ENCODE results near the gene TMEM181. TPM values are rescaled to one million over a fixed set of nuclear protein-coding genes. Genes with fewer than 3 reads are reported as not detected.
A peak's percentile ranks its signal among the peaks of the same experiment; 100 is the strongest.
"Not testable (repeated sequence)": the region's sequence is repeated elsewhere in the genome, so short reads cannot be mapped to it uniquely, and the experiment has no call there.

TMEM181 gene
- polyA plus RNA-seq, 4 donors = 20.5 to 24.7 (median 22.5) TPM

DNA sequence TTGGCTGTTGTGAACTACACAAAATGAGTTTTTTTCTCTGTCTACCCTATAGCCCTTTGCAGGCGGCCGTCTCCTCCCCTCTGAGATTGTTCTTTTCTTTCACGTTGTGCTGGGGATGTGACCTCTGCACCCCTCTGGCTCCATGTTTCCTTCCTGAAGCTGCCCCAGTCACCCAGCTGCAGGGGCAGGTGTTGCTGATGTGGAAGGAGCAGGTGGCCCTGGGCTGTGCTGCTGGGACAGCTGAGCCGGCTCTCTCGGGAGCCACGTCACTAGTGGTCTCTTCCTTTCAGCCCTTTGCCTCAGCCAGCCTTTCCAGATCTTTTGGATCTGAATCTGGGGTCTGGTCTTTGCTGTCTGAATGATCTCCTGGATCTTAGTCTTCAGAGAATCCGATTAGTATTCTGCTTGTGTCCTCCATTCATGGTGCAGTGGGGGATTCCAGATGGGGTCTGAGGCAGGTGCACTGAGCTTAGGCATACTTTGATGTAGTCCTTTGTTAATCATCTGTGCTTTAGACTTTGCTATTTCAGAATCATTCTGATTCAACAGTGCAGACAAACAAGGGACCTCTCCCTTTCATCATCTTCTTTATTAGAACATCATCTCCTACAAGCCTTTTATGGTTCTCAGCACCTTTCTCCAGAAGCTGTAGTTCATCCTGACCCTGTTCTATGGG, 31.4 kb downstream of the TMEM181 start:
- no peak for DNase-seq (ENCODE audit: low read depth in 4 of 4, low spot score in 2 of 4)

DNA sequence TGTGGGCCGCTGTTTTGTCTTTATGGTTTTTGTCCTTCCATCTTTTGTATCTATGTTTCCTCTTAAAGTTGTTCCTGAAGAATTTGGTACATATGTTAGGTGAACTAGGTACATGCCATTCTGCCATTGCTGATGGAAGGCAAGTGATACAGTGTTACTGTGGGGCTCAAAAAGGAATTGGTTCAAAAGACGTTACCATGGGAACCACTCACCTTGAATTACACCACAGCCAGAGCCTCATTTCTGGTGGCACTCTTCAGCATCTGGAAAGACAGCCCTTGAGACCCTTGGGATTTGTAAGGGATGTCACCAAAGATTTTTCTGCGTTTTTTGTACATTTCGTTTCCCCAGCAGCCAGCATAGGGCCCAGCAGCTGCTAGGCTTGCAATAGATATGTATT, 31.9 kb downstream of the TMEM181 start:
- DNase-seq (ENCODE audit: low read depth in 4 of 4, low spot score in 2 of 4) = no peak

DNA sequence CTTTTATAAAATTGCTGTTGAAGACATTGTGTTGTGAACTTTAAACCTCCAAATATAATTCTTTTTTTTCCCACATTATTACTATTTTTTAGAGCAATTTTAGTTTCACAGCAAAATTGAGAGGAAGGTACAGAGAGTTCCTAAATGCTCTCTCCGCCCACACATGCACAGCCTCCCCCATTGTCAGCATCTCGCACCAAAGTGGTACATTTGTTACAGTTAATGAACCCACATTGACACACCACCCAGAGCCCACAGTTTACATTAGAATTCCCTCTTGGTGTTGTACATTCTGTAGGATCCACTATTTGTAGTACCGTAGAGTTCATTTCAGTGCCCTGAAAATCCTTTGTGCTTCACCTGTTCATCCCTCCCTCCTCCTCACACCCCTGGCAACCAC, 33.8 kb downstream of the TMEM181 start:
- no peak for DNase-seq (ENCODE audit: low read depth in 4 of 4, low spot score in 2 of 4)

DNA sequence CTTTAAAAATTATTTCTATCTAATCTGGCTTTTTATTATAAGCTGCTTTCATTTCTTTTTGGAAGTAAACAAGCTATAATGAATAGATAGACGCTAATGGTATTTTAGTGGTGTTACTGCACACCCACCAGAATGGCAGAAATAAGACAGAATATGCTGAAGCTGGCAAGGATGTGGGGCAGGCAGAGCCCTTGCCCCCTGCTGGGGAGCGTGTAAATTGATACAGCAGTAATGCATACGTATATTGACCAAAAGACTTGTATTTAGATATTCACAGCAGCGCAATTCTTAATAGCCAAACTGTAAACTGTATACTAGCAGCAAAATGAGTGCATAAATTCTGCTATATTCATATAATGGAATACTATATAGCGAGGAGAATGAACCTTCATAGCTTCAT, 35.3 kb downstream of the TMEM181 start:
- DNase-seq (ENCODE audit: low read depth in 4 of 4, low spot score in 2 of 4) = no peak

DNA sequence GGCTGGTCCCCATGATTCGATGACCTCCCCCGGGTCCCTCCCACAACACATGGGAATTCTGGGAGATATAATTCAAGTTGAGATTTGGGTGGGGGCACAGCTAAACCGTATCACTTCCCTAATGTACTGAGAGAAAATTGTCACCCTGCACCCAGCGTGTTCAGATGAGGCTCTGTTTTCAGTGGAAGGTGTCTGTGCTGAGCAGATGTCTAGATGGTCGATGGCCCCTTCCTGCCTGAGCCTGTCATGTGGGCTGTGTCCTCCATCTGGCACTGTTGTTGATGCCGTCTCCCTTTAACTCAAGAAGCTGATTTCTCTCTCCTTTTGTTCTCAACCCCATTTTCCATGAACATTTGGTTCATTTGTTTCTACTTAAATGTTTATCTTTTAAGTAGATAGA, 37.0 kb downstream of the TMEM181 start:
- DNase-seq (ENCODE audit: low read depth in 4 of 4, low spot score in 2 of 4) = no peak

DNA sequence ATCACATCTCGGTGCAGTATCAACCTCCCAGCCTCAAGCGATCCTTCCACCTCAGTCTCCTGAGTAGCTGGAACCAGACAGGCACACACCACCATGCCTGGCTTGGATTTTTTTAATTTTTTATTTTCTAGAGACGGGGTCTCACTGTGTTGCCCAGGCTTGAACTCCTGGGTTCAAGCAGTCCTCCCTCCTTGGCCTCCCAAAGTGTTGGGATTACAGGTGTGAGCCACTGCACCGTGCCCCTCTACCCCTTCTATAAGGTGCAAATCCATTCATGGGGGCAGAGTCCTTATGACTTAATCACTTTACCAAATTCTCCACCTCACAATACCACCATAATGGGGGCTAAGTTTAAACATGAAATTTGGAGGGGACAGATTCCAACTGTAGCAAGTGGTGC, 37.7 kb downstream of the TMEM181 start:
- no peak for DNase-seq (ENCODE audit: low read depth in 4 of 4, low spot score in 2 of 4)

DNA sequence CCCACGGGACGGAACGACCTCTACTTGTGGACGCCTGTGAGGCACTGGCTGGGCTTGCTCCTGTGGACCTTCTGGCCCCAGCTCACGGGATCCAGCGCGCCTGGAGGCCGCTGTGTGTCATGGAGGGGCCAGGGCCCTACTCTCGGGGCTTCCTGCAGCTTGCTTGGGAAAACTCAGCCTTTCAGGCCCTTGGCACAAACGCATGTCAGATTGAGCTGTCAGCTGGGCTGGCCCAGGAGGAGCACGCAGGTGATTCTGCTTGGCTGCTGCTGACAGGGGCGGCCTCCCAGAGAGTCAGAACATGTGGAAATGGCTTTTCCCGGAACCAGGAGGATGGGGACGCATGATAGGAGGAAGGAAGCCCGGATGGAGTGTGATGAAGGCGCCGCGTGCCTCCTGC, 39.7 kb downstream of the TMEM181 start:
- no peak for DNase-seq (ENCODE audit: low read depth in 4 of 4, low spot score in 2 of 4)

DNA sequence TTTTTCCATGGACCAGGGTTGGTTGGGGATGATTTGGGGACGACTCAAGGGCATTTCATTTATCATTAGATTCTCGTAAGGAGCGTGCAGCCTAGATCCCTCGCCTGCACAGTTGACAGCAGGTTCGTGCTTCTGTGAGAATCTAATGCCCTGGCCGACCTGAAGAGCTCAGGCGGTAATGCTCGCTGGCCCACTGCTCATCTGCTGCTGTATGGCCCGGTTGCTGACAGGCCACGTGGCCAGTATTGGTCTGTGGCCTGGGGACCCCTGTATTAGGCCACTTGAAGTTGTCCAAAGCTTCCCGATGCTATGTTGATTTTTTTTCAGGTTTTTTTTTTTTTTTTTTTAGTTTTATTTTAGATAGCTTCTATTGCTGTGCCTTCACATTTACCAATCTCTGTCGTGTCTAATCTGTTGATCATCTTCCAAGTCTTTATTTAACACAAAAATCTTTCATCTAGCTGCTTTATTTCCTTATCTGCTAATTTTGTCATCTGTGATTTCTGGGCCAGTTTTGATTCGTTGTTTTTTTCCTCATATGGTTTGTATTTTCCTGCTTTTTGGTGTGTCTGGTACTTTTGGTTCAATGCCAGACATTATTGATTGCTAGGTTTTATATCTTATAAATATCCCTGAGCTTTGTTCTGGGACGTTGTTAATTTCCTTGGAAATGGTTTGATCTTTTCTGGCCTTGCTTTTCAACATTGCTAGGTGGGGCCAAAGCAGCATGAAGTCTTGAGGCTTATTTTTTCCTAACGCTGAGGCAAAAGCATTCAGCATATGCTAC, 43.6 kb downstream of the TMEM181 start:
- no peak for DNase-seq (ENCODE audit: low read depth in 4 of 4, low spot score in 2 of 4)

DNA sequence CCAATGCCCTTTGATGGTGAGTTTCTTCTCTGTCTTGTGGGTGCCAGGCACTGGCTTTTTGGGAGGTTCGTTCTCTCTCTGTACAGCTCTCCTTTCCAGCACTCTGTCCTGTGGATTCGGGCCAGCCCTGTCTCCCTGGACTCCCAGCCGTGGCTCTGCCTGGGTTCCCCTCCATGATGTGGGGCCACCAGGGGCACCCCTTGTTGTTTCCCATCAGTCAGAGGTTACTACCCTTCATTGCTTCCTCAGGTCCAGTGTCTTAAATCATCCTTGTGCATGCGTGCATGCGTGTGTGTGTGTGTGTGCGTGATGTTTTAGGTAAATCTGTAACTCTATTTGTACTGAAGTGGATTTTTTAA, 44.1 kb downstream of the TMEM181 start:
- DNase-seq (ENCODE audit: low read depth in 4 of 4, low spot score in 2 of 4) = no peak

DNA sequence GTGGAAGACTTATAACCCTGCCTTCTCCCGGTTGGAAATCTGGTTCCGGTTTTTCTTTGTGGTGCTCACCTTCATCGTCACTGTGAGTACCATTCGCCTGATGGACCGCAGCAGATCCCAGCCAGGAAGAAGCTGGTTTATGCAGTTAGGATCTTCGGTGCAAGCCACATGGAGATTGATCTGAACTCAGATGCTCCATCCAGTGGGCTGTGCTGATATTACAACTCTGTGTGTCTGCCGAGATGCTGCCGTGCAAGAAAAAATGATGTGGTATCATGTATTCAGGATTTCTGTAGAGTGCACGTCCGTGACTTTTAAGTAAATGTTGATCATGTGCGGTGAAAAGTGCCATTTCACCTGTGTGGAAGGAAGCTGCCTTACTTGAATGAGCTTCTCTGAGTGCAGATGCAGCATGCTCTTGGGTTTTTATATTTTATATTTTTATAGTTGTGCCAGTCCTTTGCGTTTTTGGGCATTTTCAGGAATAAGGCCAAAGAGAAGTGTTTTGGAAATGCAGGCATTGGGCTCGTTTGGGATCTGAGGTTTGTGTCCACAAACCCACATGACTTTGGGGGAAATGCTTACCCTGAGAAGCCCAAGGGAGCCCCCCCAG, 45.5 kb downstream of the TMEM181 start:
- DNase-seq (ENCODE audit: low read depth in 4 of 4, low spot score in 2 of 4) = peak in 1 of 4 donors; percentile 56

DNA sequence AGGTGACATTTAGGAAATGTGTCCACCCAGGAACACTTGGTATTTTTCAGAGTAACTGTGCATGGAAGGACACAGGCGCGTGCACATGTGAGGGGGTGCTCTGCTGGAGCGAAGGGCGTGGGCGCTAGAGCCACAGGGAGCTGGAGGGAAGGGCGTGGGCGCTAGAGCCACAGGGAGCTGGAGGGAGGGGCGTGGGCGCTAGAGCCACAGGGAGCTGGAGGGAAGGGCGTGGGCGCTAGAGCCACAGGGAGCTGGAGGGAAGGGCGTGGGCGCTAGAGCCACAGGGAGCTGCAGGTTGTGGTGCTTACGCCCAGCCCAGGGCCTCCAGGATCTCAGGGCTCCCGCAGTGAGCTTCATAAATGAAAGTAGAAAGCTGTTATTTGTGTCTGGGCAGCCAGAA, 46.1 kb downstream of the TMEM181 start:
- DNase-seq (ENCODE audit: low read depth in 4 of 4, low spot score in 2 of 4) = not testable (repeated sequence)

DNA sequence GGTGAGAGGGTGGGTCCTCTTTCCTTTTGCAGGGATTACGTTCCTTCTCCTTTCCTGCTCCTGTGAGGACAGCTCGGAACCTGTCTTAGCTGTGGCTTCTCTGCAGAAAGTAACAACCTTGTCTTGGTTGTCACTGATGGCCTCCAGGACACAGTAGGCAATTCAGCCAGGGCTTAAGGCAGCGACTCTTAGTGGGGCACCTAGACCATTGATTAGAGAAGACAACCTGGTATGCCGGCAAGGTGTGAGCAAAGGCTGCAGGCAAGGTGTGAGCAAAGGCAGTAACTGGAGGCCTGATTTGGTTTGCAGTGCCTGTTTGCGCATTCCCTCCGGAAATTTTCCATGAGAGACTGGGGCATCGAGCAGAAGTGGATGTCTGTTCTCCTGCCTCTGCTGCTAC, 47.0 kb downstream of the TMEM181 start:
- DNase-seq (ENCODE audit: low read depth in 4 of 4, low spot score in 2 of 4) = no peak

DNA sequence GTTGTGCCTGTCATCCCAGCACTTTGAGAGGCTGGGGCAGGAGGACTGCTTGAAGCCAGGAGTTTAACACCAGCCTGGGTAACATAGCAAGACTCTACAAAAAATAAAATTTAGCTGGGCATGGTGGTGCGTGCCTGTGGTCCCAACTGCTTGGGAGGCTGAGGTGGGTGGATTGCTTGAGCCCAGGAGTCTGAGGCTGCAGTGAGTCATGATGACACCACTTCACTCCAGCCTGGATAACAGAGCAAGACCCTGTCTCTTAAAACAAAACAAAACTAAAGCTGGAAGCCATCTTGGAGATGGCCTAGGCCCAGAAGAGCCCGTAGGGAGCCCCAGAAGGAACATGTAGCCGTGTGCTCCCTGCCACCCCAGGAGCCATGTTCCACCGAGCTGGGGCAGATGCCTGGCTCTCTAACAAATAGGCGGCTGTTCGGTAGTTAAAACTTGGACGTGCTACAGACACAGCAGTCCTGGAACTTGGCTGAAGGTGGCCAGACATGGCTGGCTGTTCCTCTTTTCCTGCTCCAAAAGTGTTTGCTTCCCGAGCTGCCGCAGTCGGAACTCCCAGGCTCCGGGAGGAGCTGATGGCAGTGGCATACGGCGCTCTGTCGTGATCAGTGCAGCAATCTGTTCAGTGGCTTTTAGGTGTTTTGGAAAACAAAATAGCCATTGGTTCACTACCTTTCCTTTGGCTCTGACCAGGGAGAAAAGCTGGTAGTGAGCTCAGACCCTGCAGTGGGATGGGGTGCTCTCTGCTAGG, 47.7 kb downstream of the TMEM181 start:
- DNase-seq (ENCODE audit: low read depth in 4 of 4, low spot score in 2 of 4) = no peak

DNA sequence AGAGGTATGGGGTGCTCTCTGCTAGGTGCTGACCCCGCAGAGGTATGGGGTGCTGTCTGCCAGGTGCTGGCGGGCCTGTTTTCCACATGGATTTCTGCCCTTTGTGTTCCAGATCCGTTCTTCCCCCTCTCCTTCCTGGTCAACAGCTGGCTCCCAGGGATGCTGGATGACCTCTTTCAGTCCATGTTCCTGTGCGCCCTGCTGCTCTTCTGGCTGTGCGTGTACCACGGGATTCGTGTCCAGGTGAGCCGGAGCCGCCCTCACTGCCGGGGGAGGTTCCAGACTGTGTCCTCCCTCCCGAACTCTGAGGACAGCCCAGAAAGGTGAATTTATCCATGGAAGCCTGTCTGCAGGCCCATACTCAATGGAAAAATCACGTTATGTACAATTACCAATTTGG, 48.3 kb downstream of the TMEM181 start:
- no peak for DNase-seq (ENCODE audit: low read depth in 4 of 4, low spot score in 2 of 4)

DNA sequence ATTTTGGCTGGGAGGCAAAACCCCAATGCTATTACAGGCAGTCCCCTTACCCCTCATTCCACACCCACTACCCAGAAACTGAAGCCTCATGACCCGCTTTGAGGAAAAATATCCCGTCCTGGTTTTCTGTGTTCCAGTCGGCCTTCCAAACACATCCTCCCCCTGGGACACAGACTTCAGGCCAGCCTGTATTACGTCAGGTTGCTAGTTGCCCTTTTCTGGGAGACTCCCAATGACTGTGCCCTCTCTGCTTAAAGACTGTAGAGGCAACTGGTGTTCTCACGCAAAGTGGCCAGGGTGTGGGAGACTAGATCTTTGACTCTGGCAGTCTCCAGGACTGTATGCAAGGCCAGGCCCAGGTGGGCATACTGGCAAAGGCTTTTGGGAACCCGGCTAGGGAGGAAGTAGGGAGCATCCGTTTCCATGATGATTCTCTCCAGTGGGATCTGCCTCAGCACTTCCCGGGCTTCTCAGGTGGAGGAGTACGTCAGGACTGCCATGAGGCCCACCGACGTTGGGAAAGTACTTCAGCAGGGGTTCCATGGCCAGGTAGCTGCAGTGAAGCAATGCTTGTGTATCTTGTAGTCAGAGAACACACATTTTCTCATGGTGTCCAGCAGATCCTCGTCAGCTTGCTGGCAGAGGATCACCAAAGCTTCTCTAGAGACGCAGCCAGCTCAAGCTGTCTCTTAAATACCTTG, 49.7 kb downstream of the TMEM181 start:
- DNase-seq (ENCODE audit: low read depth in 4 of 4, low spot score in 2 of 4) = no peak

DNA sequence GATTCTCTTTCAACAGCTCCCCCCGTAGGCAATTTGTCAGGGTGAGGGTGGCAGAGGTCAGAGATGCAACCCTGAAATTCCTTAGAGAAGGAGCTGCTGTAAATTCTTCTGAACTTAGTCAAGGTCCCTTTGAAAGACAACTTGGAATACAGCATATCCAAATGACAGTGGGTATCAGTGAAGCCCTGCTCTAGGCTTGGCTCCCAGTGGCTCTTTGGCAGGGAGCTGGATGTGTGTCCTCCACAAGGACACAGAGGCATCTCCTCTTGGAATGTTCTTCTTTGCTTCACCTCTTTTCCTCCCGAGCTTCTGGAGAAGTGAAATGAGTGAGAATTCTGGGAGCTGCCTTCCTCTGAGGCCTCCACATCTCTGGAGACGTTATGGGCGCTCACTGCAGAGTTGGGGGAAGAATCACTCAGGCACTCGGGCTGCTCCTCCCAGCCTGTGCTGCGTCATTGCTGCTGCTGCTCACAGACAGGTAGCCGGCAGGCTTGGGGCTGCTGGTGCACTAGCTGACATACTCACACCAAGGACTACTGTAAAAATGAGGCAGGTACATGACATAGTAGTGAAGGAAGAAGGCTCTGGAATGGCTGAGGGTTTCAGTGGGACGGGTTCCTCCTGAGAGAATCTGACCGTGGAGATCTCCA, 50.6 kb downstream of the TMEM181 start:
- DNase-seq (ENCODE audit: low read depth in 4 of 4, low spot score in 2 of 4) = no peak

DNA sequence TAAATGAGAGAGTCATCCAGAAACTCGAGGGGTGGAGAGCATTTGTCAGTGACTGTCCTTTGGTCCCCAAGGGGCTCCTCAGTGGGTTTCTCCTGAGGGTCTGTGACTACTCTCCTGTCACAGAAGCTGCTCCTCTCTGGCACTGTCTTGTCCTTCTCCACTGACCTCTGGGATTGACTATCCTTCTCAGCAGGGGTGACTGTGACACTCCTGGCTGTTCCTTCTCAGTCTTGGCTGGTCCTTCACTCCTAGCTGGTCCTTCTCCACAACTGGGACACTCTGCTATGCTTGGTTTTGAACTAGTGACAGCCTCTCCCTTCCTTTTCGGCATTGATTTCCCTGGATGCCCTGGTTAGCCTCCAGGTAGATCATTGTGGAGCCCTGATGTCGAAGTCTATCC, 51.1 kb downstream of the TMEM181 start:
- no peak for DNase-seq (ENCODE audit: low read depth in 4 of 4, low spot score in 2 of 4)

DNA sequence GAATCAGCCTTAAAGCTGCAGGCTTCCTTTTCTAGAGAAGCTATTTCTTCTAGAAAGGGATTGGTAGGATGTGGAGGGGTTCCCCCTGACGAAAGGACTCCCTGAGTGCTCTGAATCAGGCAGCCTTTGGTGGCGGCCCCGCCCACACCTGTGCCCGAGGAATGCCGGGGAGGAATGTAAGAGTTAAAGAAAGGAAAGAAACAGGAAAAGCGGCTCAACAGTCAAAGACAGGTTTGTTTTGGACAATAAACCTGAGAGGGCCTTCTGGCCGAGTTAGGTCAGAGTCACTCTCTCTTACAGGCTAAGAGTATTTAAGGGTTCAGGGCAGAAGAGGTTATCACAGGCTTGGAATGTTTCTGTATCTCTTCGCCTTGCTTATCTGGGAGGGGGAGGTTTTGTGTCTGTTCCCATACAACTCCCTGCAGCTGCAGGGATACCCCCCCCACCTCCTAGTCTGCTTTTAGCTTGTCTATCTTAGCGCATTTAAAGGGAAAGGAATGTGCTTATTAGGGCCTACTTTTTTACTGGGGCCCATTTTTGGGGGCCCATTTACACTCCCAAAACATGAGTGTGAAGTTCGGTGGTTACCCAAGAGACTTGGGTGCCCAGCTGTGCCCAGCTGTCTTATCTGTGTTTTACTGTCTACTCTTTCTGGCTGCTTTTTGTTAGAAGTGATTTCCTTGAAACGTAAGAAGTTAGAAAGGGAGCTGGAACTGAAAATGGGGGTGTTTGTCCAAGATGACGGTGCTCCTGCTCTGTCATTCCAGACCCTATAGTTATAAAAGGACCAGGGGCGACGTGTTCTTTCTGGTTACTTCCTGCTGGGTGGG, 51.9 kb downstream of the TMEM181 start:
- DNase-seq (ENCODE audit: low read depth in 4 of 4, low spot score in 2 of 4) = no peak

DNA sequence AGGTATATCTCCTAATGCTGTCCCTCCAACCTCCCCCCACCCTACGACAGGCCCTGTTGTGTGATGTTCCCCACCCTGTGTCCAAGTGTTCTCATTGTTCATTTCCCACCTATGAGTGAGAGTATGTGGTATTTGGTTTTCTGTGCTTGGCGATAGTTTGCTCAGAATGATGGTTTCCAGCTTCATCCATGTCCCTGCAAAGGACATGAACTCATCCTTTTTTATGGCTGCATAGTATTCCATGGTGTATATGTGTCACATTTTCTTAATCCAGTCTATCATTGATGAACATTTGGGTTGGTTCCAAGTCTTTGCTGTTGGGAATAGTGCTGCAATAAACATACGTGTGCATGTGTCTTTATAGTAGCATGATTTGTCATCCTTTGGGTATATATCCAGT, 54.7 kb downstream of the TMEM181 start:
- not testable (repeated sequence) for DNase-seq (ENCODE audit: low read depth in 4 of 4, low spot score in 2 of 4)

All from left renal cortex interstitium (tissue), 4 donors.